Keratinocyte (primary cell): ENCODE results near the gene RNASEH2B. TPM values are rescaled to one million over a fixed set of nuclear protein-coding genes. Genes with fewer than 3 reads are reported as not detected.

Experiments used
- DNase-seq: peaks from one replicate; pipeline ENCODE4 v3.0.0-alpha.2; 2011; ENCODE audit warnings: low read depth, missing footprints, low spot score
- FAIRE-seq: peaks from 2 replicates; lab custom pipeline; 2011; peaks lifted over from hg19 to GRCh38; lab: Jason Lieb, UNC
- H2AFZ ChIP-seq: 2 replicates; pipeline ENCODE4 v1.6.0; 2012; ENCODE audit warnings: low read length, control low read depth, inconsistent platforms; ENCODE audit not compliant: control insufficient read depth
- H3K27ac ChIP-seq: 2 replicates; pipeline ENCODE4 v1.5.1; 2011; ENCODE audit warnings: low read length; ENCODE audit not compliant: control insufficient read depth, insufficient read depth
- H3K27me3 ChIP-seq: 3 replicates; pipeline ENCODE4 v1.6.0; 2011; ENCODE audit warnings: low read length; ENCODE audit not compliant: control insufficient read depth, insufficient read depth; ENCODE audit errors: extremely low read depth
- H3K36me3 ChIP-seq, 2 experiments: 2 replicates in 1 of 2; 3 replicates in 1 of 2; pipeline ENCODE4 v1.5.1; 2011; ENCODE audit warnings: low read length in 2 of 2, mild to moderate bottlenecking in 1 of 2; ENCODE audit not compliant: control insufficient read depth in 2 of 2, insufficient read depth in 2 of 2; ENCODE audit errors: extremely low read depth in 1 of 2
- H3K4me1 ChIP-seq: 3 replicates; pipeline ENCODE4 v1.5.1; 2011; ENCODE audit warnings: low read length; ENCODE audit not compliant: control insufficient read depth, insufficient read depth; ENCODE audit errors: extremely low read depth
- H3K4me2 ChIP-seq: 3 replicates; pipeline ENCODE4 v1.6.0; 2011; ENCODE audit warnings: low read depth, low read length; ENCODE audit not compliant: control insufficient read depth, insufficient read depth; ENCODE audit errors: extremely low read depth
- H3K4me3 ChIP-seq, 3 experiments: fragments of 200-600 bp in 1 of 3; sonication (generic) in 1 of 3; 2 replicates in 2 of 3; 3 replicates in 1 of 3; pipeline ENCODE4 v1.5.1; 2011 to 2016; ENCODE audit warnings: low read length in 3 of 3, mild to moderate bottlenecking in 3 of 3, control low read depth in 2 of 3, inconsistent platforms in 1 of 3, low read depth in 1 of 3, mixed read lengths in 1 of 3, mixed run types in 1 of 3, moderate library complexity in 1 of 3; ENCODE audit not compliant: control insufficient read depth in 2 of 3, insufficient read depth in 2 of 3; ENCODE audit errors: extremely low read depth in 1 of 3
- H3K79me2 ChIP-seq: 2 replicates; pipeline ENCODE4 v1.6.0; 2012; ENCODE audit warnings: low read length; ENCODE audit not compliant: control insufficient read depth, insufficient read depth
- H3K9ac ChIP-seq: 3 replicates; pipeline ENCODE4 v1.6.0; 2011; ENCODE audit warnings: low read length; ENCODE audit not compliant: control insufficient read depth, insufficient read depth; ENCODE audit errors: extremely low read depth
- H3K9me1 ChIP-seq: 3 replicates; pipeline ENCODE4 v1.6.0; 2011; ENCODE audit warnings: low read length; ENCODE audit not compliant: control insufficient read depth, insufficient read depth; ENCODE audit errors: extremely low read depth
- H3K9me3 ChIP-seq: 2 replicates; pipeline ENCODE4 v1.5.1; 2012; ENCODE audit warnings: low read depth, low read length; ENCODE audit not compliant: control insufficient read depth
- H4K20me1 ChIP-seq: 3 replicates; pipeline ENCODE4 v1.6.0; 2011; ENCODE audit warnings: low read length; ENCODE audit not compliant: control insufficient read depth, insufficient read depth; ENCODE audit errors: extremely low read depth
- CTCF ChIP-seq, 3 experiments: IDR thresholded peaks in 1 of 3; conservative IDR thresholded peaks in 1 of 3; optimal IDR thresholded peaks in 1 of 3; 2 replicates in 2 of 3; 3 replicates in 1 of 3; pipeline versions ENCODE3 to v1.5.1; 2011; ENCODE audit warnings: low read length in 3 of 3, mild to moderate bottlenecking in 3 of 3, moderate library complexity in 2 of 3, control low read depth in 1 of 3, inconsistent platforms in 1 of 3; ENCODE audit not compliant: insufficient read depth in 2 of 3; ENCODE audit errors: extremely low read depth in 1 of 3
- EZH2 ChIP-seq: IDR thresholded peaks from one replicate; pipeline ENCODE4 v1.6.1; 2012; ENCODE audit warnings: inconsistent platforms, mild to moderate bottlenecking, low read length, moderate library complexity
- dilution Hi-C: fragments of 300-500 bp; cut with MboI; formaldehyde crosslinking; loops from one replicate; pipeline ENCODE4 v1.7.0; 2020; ENCODE audit warnings: low sequenced_read_pairs; ENCODE audit not compliant: extremely low pct_ligation_motif_present
- polyA plus RNA-seq, 5 experiments: library from polyadenylated mRNA; depleted of rRNA in 3 of 5; stranded (reverse) in 3 of 5; stranded (forward) in 1 of 5; unstranded in 1 of 5; fragments of >200 nt; gene quantifications; 1 replicate in 1 of 5; 2 replicates in 3 of 5; 3 replicates in 1 of 5; pipeline versions ENCODE4 v1.2.1 to v1.2.3, GENCODE V29; 2011 to 2012; ENCODE audit warnings: missing spikeins in 2 of 5, low read depth in 1 of 5, low replicate concordance in 1 of 5

RNASEH2B gene
- polyA plus RNA-seq, 1 donor (not counting 4 experiments of a cell fraction or from before 2014, with no cell fraction given), result 26.1 TPM

- H3K4me2 ChIP-seq, result no peak overlapping the region
- no peaks in the 10 kb centered on the region for H3K79me2 ChIP-seq
- DNase-seq (no peak), FAIRE-seq (no peak)
- no peaks in the 10 kb centered on the region for H3K27me3 ChIP-seq
- no peaks in the 10 kb centered on the region for H3K4me1 ChIP-seq
- H2AFZ ChIP-seq, result no peak overlapping the region
- dilution Hi-C loops, result no loop called here
- no peaks in the 10 kb centered on the region for H3K9me3 ChIP-seq
- TF ChIP-seq EZH2 (no peak), CTCF (optimal IDR thresholded peaks at IDR 0.05 in 1 of 3, IDR thresholded peaks at IDR 0.05 in 1 of 3, conservative IDR thresholded peaks at IDR 0.05 in 1 of 3; ENCODE audit: extremely low read depth in 1 of 3, insufficient read depth in 2 of 3, low read length in 3 of 3) (no peak)
- H4K20me1 ChIP-seq, result no peaks in the 10 kb centered on the region
- H3K4me3 ChIP-seq, result no peak overlapping the region
- H3K27ac ChIP-seq, result no peak overlapping the region
- no peak overlapping the region for H3K9ac ChIP-seq
- no peaks in the 10 kb centered on the region for H3K36me3 ChIP-seq
- H3K9me1 ChIP-seq, result no peaks in the 10 kb centered on the region
Observed at GRCh38 chr13:50974268-50974667, 64.7 kb downstream of the RNASEH2B start.

GRCh38 chr13:50979187-50979586 lies 69.6 kb downstream of the RNASEH2B start:
- no peak for DNase-seq
- no peak for FAIRE-seq
- dilution Hi-C loops, result no loop called here
- H4K20me1 ChIP-seq, result no peaks in the 10 kb centered on the region
- H3K9me1 ChIP-seq, result no peaks in the 10 kb centered on the region
- no peak overlapping the region for H2AFZ ChIP-seq
- H3K79me2 ChIP-seq, result no peaks in the 10 kb centered on the region
- no peaks in the 10 kb centered on the region for H3K9me3 ChIP-seq
- H3K4me1 ChIP-seq, result no peaks in the 10 kb centered on the region
- TF ChIP-seq CTCF (optimal IDR thresholded peaks at IDR 0.05 in 1 of 3, IDR thresholded peaks at IDR 0.05 in 1 of 3, conservative IDR thresholded peaks at IDR 0.05 in 1 of 3; ENCODE audit: extremely low read depth in 1 of 3, insufficient read depth in 2 of 3, low read length in 3 of 3) (no peak), EZH2 (no peak)
- H3K27me3 ChIP-seq, result no peaks in the 10 kb centered on the region
- no peak overlapping the region for H3K4me2 ChIP-seq
- no peak overlapping the region for H3K4me3 ChIP-seq
- H3K27ac ChIP-seq, result no peak overlapping the region
- no peaks in the 10 kb centered on the region for H3K36me3 ChIP-seq
- H3K9ac ChIP-seq, result no peak overlapping the region
